GM06990 (cell line): Measurements from ENCODE around the gene MEX3C.

Source experiments
- DNase-seq: peaks from one replicate; pipeline ENCODE4 v3.0.0-alpha.2; 2011; ENCODE audit not compliant: insufficient read length; ENCODE audit errors: extremely low read depth
- H3K27me3 ChIP-seq: replicated peaks from 2 replicates; pipeline ENCODE4 v1.6.0; 2011; ENCODE audit warnings: low read length; ENCODE audit not compliant: control insufficient read depth, insufficient read depth
- H3K36me3 ChIP-seq: 2 replicates; pipeline ENCODE4 v1.5.1; 2011; ENCODE audit warnings: low read length; ENCODE audit not compliant: control insufficient read depth, insufficient read depth
- H3K4me3 ChIP-seq: replicated peaks from 2 replicates; pipeline ENCODE4 v1.5.1; 2011; ENCODE audit warnings: low read depth, mild to moderate bottlenecking, control low read depth, low read length
- TF ChIP-seq, protein P1 (sequence below): IDR thresholded peaks from 2 replicates; pipeline ENCODE4 v1.5.1; 2011; ENCODE audit warnings: low read length, control low read depth, mild to moderate bottlenecking, inconsistent platforms; ENCODE audit not compliant: insufficient read depth, poor library complexity, severe bottlenecking

MEX3C gene

GRCh38 chr18:51193621-51194287, 3.7 kb downstream of the MEX3C start:
- Histone ChIP-seq H3K36me3 (no peaks in the 10 kb centered on the region; the same call in 1 of the 2 replicates), H3K4me3 (peak overlapping the region; percentile 97), H3K27me3 (no peaks in the 10 kb centered on the region)
- TF ChIP-seq, protein P1, sequence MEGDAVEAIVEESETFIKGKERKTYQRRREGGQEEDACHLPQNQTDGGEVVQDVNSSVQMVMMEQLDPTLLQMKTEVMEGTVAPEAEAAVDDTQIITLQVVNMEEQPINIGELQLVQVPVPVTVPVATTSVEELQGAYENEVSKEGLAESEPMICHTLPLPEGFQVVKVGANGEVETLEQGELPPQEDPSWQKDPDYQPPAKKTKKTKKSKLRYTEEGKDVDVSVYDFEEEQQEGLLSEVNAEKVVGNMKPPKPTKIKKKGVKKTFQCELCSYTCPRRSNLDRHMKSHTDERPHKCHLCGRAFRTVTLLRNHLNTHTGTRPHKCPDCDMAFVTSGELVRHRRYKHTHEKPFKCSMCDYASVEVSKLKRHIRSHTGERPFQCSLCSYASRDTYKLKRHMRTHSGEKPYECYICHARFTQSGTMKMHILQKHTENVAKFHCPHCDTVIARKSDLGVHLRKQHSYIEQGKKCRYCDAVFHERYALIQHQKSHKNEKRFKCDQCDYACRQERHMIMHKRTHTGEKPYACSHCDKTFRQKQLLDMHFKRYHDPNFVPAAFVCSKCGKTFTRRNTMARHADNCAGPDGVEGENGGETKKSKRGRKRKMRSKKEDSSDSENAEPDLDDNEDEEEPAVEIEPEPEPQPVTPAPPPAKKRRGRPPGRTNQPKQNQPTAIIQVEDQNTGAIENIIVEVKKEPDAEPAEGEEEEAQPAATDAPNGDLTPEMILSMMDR = no peak
- DNase-seq = no peak

DNA sequence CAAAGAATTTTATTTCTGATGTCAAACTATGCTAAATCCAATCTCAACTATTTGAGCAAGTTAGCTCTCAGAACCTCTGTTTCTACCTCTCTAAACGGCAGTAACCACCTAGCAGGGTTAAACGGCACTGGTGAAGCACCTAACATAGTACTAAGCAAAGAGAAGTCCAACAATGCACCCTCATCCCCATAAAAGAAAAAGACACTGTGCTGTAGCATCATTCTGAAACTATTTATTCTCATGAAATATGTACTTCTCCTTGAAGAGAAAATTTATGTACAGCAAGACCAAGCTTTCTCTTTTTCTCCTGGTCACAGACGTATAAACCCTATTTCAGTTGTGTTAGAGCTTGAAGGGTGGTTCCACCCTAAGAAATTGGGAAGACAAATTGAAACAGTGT, 4.8 kb downstream of the MEX3C start:
- H3K36me3 ChIP-seq = no peaks in the 10 kb centered on the region; the same call in 1 of the 2 replicates
- DNase-seq = peak; percentile 30
- H3K4me3 ChIP-seq = peak overlapping the region; percentile 16
- TF ChIP-seq, protein P1 = no peak
- H3K27me3 ChIP-seq = no peaks in the 10 kb centered on the region

DNA sequence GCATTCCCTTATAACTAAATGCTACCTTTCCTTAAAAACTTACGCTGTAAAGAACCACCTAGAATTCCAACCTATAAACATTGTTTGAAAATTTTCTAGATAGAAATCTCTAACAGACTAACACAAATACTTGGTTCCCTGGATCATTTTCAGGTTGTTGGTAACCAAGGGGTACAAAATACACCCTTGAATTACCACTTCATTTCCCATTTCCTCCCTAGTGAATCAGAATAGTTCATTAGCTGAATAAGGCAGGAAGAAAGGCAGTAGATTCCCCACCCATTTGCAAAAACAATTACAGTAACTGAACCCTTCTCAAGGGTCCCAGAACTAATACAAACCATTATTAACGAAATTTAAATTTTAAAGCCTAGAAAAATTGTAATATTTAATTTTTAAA, 5.5 kb downstream of the MEX3C start:
- Histone ChIP-seq H3K4me3 (no peak overlapping the region; the same call in 1 of the 2 replicates), H3K27me3 (no peaks in the 10 kb centered on the region), H3K36me3 (no peaks in the 10 kb centered on the region; the same call in 1 of the 2 replicates)
- DNase-seq = no peak
- TF ChIP-seq, protein P1 = no peak

GRCh38 chr18:51191128-51191717, 6.3 kb downstream of the MEX3C start:
- no peak for DNase-seq
- Histone ChIP-seq H3K27me3 (no peaks in the 10 kb centered on the region), H3K36me3 (no peaks in the 10 kb centered on the region; the same call in none of the 2 replicates), H3K4me3 (no peak overlapping the region)
- TF ChIP-seq, protein P1 = no peak

DNA sequence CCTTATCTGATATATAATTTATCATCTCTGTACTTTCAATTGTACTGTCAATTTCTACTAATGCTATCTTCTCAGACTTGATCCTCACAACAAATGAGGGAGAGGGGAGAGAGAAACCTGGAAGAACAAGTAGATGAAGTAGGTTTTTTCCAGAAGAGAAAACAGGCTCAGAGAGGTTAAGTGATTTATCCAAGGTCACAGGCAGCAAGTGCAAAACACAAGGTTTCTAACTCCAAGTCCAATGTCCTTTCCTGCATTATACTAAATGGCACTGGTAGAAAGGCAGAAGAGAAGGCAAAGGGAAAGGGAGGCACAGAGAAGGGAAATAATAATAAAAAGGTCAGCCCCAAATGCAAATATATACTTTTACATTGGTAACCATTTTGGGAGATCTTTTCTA, 7.5 kb downstream of the MEX3C start:
- DNase-seq = no peak
- Histone ChIP-seq H3K27me3 (no peaks in the 10 kb centered on the region), H3K4me3 (no peak overlapping the region), H3K36me3 (peaks cover 1% of the 10 kb centered on the region)
- TF ChIP-seq, protein P1 = no peak
